ENCODE measurements around the gene PTCRA. TPM values are rescaled to one million over a fixed set of nuclear protein-coding genes. Genes with fewer than 3 reads are reported as not detected.
"Not testable (repeated sequence)": the region's sequence is repeated elsewhere in the genome, so short reads cannot be mapped to it uniquely, and the experiment has no call there.

The PTCRA gene
- total and polyA plus RNA-seq, 2 donors (not counting 3 experiments of a cell fraction or from before 2014, with no cell fraction given), result not detected

- TF ChIP-seq GATA2 (IDR thresholded peaks at IDR 0.05; ENCODE audit: insufficient read depth, insufficient read length, low read depth, low read length) (no peak), EZH2 (IDR thresholded peaks at IDR 0.05; ENCODE audit: borderline replicate concordance, low read depth, low read length, severe bottlenecking) (no peak), MAX (IDR thresholded peaks at IDR 0.05; ENCODE audit: insufficient read depth, insufficient read length) (no peak), POLR2AphosphoS5 (IDR thresholded peaks at IDR 0.05; ENCODE audit: insufficient read depth, low read depth, low read length) (no peak), MYC (IDR thresholded peaks at IDR 0.05; ENCODE audit: low read depth, low read length) (no peak), POLR2A (IDR thresholded peaks at IDR 0.05; ENCODE audit: low read depth, low read length) (no peak), JUN (IDR thresholded peaks at IDR 0.05; ENCODE audit: borderline replicate concordance, insufficient read depth, insufficient read length, low read depth) (no peak), FOS (IDR thresholded peaks at IDR 0.05; ENCODE audit: borderline replicate concordance, insufficient read depth, low read length) (no peak), CTCF (IDR thresholded peaks at IDR 0.05; ENCODE audit: extremely low read depth in 1 of 2, insufficient read depth in 1 of 2, low read depth in 1 of 2, low read length in 2 of 2) (no peak)
- no peak overlapping the region for H3K4me2 ChIP-seq (ENCODE audit: insufficient read depth, low read length)
- no peak overlapping the region for H3K4me3 ChIP-seq (replicated peaks in 1 of 3; ENCODE audit: insufficient read depth in 1 of 3, low read depth in 1 of 3, low read length in 3 of 3)
- dilution Hi-C loops (cut with MboI; ENCODE audit: extremely low pct_ligation_motif_present, low sequenced_read_pairs), result no loop called here
- intact Hi-C loops (cut with micrococcal nuclease), result no loop called here
- no peak for FAIRE-seq
- no peaks in the 10 kb centered on the region for H3K9me3 ChIP-seq (replicated peaks; ENCODE audit: control insufficient read depth, insufficient read depth, low read length)
- H3K36me3 ChIP-seq (ENCODE audit: control insufficient read depth in 2 of 2, extremely low read depth in 1 of 2, insufficient read depth in 2 of 2, low read length in 2 of 2), result peaks cover 22 to 28% of the 10 kb centered on the region in 2 experiments
- no peaks in the 10 kb centered on the region for H4K20me1 ChIP-seq (replicated peaks; ENCODE audit: control insufficient read depth, extremely low read depth, insufficient read depth, low read length)
- H3K79me2 ChIP-seq (ENCODE audit: control insufficient read depth, insufficient read depth, low read length), result peaks cover 27% of the 10 kb centered on the region
- no peaks in the 10 kb centered on the region for H3K27me3 ChIP-seq (ENCODE audit: control insufficient read depth in 2 of 2, insufficient read depth in 2 of 2, low read length in 2 of 2)
- POLR2A ChIA-PET, result no interaction called here
- no peak for DNase-seq (ENCODE audit: low read depth, low spot score)
- H3K9me1 ChIP-seq (replicated peaks; ENCODE audit: control insufficient read depth, extremely low read depth, insufficient read depth, low read length), result no peaks in the 10 kb centered on the region
- no peak overlapping the region for H3K9ac ChIP-seq (replicated peaks; ENCODE audit: extremely low read depth, insufficient read depth, low read length)
- peaks cover 7% of the 10 kb centered on the region for H3K4me1 ChIP-seq (ENCODE audit: control insufficient read depth, extremely low read depth, insufficient read depth, low read length)
- BruUV-seq (replicated peaks), result no TSS peak
- no peak overlapping the region for H3K27ac ChIP-seq (ENCODE audit: insufficient read depth, low read depth, low read length)
- CTCF ChIA-PET, result no interaction called here
- no peak overlapping the region for H2AFZ ChIP-seq (ENCODE audit: low read depth, low read length)
These were observed 30.2 kb upstream of the PTCRA start for GRCh38 chr6:42885702-42886101.

- intact Hi-C loops (cut with micrococcal nuclease); H3K4me2 ChIP-seq (ENCODE audit: insufficient read depth, low read length); BruUV-seq (replicated peaks); dilution Hi-C loops (cut with MboI; ENCODE audit: extremely low pct_ligation_motif_present, low sequenced_read_pairs); DNase-seq (ENCODE audit: low read depth, low spot score); FAIRE-seq; H3K9me3 ChIP-seq (replicated peaks; ENCODE audit: control insufficient read depth, insufficient read depth, low read length); H3K4me1 ChIP-seq (ENCODE audit: control insufficient read depth, extremely low read depth, insufficient read depth, low read length); H3K4me3 ChIP-seq (replicated peaks in 1 of 3; ENCODE audit: insufficient read depth in 1 of 3, low read depth in 1 of 3, low read length in 3 of 3); H4K20me1 ChIP-seq (replicated peaks; ENCODE audit: control insufficient read depth, extremely low read depth, insufficient read depth, low read length); CTCF ChIA-PET; H3K9ac ChIP-seq (replicated peaks; ENCODE audit: extremely low read depth, insufficient read depth, low read length); H3K27ac ChIP-seq (ENCODE audit: insufficient read depth, low read depth, low read length); H3K9me1 ChIP-seq (replicated peaks; ENCODE audit: control insufficient read depth, extremely low read depth, insufficient read depth, low read length); H2AFZ ChIP-seq (ENCODE audit: low read depth, low read length); H3K27me3 ChIP-seq (ENCODE audit: control insufficient read depth in 2 of 2, insufficient read depth in 2 of 2, low read length in 2 of 2); POLR2A ChIA-PET: not testable (repeated sequence)
- Histone ChIP-seq H3K79me2 (ENCODE audit: control insufficient read depth, insufficient read depth, low read length) (peaks cover 11% of the 10 kb centered on the region), H3K36me3 (ENCODE audit: control insufficient read depth in 2 of 2, extremely low read depth in 1 of 2, insufficient read depth in 2 of 2, low read length in 2 of 2) (peaks cover 20 to 24% of the 10 kb centered on the region in 2 experiments)
These were observed 27.7 kb upstream of the PTCRA start for GRCh38 chr6:42888201-42888600.

All from endothelial cell of umbilical vein (primary cell).